GM18511 (cell line): Measurements from ENCODE around the gene COMMD7.

Experiments
- ATAC-seq: cut with Tn5 transposase; IDR thresholded peaks from one replicate; pipeline ENCODE4 v1.9.1; 2021; ENCODE audit warnings: mild to moderate bottlenecking, moderate library complexity; ENCODE audit not compliant: unreplicated experiment

COMMD7 gene

DNA sequence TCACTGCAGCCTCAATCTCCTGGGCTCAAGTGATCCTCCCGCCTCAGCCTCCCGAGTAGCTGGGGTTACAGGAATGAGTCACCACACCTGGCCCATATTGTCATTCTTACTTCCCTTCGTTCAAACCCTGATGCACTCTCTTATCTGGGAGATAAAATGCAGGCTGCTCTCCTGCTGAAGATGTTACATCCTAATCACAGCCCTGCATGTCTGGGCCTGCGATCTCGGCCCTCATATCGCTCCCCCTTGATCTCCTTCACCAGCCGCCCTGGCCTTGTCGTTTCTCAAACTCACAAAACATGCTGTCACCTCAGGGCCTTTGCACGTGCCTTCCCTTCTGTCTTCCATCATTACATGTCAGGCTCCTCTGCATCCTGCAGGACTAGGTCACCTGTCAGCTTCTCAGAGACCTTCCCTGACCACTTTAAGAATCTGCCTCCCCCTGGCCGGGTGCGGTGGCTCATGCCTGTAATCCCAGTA is 60.7 kb downstream of the COMMD7 start:
- no peak for ATAC-seq

DNA sequence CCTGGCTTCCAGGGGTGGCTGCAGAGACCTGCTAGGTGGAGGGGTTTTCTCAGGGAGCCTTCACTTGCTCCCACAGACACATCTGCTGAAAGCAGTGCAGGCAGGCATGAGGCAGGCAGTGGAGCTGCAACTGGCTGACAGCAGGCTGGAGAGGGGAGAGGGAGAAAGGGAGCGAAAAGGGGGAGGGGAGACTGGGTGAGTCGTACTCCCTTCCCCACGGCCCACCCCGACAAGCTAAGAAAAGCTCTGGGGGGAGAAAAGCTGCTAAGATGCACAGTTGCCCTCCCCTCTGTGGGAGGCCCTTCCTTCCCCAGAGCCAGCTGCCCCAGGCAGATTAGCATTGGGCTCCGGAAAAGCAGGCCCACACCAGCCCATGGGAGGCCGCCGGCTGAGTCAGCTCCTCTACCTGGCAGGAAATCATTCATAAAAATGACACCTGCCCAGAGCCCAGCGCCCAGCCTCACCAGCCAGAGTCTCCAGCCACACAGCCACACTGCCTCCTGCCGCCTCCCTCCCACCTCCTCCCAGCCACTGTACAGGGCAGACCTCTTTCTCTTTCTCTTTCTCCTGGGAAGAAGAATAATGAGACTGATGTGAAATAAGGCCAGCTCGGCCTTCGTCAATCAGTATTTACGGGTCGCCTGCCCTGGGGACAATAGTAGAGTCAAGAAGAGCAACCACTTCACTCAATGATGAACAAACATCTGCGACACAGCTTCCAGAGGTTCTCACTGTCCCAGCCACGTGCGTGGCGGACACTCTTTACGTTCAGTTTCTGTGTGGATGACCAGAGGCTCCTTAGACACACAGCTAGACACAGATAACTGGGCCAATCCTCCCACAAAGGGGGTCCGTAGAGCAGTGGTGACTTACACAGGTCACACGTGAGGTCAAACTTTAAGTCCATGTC is 61.8 kb downstream of the COMMD7 start:
- no peak for ATAC-seq

GRCh38 chr20:32680544-32681174 is 62.6 kb downstream of the COMMD7 start:
- ATAC-seq: no peak

GRCh38 chr20:32678948-32679347 is 64.3 kb downstream of the COMMD7 start:
- no peak for ATAC-seq

DNA sequence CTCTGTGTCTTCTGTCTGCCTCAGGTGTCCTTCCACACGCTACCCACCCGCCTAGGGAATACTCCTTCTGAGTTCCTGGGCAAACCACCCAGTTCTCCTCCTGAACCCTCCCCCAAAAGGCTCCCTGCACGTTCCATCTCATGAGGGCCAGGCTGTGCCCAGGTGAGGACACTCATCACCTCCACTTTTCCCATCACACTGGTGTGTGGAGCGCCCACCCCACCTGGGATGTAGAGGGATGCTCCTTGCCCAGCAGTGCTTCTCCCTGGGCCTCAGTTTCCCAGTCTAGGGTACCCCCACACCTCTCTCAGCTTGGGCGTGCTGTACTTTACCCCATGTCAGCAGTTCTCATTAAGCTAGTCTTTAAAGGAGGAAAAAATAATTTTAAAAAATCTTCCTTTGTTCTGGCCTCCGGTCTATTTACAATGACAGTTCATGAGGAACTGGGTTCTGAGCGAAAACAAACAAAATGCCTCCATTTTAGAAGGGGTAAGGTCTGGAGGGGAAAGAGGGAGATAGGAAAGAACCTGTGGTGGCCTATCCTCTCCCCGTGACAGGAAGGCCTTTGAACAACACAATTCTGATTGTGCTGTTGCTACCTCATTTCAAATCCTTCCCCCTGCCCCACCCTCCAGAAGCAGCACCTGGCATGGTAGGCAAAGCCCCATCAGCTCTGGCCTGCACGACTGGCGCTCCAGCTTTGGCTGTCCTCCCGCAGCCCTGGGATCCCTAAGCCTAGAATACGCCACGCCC is 67.9 kb downstream of the COMMD7 start:
- no peak for ATAC-seq

DNA sequence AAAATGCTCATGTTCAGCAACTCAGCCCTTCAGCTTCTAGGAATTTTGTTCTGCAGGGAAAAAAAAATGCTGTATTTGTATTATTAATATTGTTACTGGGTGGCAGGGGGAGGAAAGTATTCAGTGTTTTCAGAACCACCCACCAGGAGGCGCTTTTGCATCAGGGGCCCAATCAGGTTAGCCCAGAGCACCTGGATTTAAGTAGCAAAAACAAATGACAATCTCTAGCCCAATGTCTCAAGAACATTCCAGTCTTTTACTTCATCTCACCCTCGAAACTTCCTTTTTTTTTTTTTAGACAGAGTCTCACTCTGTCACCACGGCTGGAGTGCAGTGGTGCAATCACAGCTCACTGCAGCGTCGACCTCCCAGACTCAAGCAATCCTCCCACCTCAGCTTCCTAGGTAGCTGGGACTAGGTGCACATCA is 68.9 kb downstream of the COMMD7 start:
- ATAC-seq: no peak

DNA sequence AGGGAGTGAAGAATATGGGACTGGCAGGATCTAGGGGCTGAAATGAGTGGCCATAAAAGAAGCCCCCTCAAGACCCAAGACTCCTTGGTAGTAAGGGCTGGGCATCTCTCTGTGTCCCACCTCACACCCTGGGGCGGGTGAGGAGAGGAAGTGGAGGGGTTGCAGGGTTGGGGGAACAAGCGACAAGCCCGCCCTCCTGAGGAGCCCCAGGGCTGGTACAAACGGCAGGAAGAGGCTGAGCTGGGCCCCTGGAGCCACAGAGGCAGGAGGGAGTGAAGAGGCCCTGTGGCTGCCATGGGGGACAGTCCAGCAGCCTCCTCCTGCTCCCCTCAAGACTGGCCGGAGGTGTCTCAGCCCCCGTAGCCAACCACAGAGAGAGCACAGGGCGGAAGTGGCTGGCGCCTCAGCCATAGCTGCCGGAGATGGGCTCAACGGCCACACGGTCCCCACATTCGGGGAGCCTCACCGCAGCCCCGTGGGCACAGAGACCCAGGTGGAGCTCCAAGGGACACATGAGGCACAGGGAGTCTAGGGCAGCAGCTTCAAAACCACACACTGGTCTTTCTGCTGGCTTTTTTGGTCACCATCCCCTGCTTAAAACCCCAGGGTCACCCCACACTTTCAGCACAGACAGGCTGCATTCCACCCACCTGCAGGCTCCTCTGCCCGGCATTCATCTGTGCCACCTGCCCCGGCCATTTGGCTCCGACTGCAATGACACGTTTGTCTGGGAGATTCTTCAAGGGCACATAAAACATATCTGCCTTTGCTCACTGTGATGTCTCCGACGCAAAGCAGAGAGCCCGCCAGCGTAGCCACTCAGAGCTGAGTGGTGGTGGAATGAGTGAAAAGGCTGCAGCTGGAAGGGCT is 70.0 kb downstream of the COMMD7 start:
- ATAC-seq: peak; percentile 66

DNA sequence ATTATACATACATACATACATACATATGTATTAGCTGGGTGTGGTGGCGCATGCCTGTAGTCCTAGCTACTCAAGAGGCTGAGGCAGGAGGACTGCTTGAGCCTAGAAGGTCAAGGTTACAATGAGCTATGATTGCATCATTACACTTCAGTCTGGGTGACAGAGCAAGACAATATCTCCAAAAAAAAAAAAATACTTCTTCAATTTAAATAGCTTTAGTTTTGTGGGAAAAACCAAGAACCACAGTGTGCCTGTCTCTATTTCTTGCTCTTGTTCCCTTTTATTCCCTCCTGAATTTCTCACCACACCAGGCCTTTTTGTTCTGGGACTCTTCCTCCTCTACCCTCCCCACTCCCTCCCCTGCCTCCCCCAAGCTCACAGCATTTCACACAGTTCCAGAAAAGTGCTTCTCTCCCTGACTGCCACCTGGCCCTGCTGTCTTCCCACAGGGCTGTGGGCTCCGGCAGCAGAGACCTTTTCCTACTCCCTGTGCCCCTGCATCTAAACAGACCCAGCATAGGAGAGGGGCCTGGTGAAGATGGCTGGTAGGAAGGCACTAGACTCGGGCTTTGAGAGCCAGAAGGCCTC is 70.8 kb downstream of the COMMD7 start:
- peak; percentile 28 for ATAC-seq

DNA sequence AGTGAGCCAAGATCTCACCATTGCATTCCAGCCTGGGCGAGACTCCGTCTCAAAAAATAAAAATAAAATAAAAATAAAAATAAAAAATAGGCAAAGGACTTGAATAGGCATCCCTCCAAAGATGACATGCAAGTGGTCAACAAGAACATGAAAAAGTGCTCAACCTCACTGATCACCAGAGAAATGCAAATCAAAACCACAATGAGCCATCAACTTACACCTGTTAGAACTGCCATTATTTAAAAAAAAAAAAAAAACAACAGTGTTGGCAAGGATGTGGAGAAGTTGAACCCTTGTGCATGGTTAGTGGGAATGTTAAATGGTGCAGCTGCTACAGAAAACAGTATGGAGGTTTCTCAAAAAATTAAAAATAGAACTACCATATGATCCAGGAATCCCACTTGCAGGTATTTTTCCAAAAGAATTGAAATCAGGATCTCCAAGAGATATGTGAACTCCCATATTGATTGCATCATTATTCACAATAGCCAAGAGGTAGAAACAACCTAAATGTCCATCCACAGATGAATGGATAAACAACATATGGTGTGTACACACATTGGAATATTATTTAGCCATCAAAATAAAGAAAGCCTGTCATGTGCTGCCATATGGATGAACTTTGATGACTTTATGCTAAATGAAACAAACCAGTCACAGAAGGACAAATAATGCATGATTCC is 72.4 kb downstream of the COMMD7 start:
- ATAC-seq: peak; percentile 60

DNA sequence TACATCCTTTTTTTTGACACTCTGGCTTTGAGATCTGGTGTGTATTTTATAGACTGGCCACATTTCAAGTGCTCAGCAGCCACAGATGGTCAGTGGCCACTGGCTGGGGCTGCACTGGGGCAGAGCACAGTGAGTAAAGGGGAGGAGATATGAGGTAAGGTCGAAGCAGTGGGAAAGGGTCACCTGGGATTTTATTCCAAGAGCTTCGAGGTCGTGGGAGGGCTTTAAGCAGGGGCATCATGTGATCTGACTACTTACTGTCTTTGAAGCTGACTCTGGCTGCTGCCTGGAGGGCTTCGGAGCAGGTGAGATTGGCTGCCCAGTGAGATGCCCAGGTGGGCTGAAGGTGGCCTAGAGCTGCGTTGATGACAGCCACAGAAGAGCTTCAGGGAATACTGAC is 76.2 kb downstream of the COMMD7 start:
- no peak for ATAC-seq

DNA sequence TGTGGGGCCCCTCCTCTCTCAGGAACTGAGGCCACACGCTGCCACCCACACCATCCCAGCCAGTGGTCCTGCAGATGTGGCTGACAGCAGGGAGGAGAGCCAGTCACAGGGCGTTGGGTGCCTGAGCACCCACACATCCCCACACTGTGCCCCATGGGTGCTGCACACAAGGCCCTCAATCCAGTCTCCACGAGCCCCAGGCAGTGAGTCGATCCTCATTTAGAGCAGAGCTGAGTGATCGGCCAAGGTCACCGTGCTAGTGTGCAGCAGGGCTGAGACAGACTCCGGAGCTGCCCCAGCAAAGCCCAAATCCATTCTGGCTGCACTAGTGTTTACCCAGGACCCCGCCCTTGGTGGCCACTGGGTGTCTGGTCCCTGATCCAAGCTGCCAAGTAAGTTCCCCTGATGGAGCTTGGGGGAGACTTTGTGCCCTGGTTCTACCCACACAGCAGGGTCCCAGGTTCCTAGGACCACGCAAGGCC is 78.5 kb downstream of the COMMD7 start:
- ATAC-seq: no peak

- no peak for ATAC-seq
Observed at GRCh38 chr20:32664012-32664677, 79.1 kb downstream of the COMMD7 start.

DNA sequence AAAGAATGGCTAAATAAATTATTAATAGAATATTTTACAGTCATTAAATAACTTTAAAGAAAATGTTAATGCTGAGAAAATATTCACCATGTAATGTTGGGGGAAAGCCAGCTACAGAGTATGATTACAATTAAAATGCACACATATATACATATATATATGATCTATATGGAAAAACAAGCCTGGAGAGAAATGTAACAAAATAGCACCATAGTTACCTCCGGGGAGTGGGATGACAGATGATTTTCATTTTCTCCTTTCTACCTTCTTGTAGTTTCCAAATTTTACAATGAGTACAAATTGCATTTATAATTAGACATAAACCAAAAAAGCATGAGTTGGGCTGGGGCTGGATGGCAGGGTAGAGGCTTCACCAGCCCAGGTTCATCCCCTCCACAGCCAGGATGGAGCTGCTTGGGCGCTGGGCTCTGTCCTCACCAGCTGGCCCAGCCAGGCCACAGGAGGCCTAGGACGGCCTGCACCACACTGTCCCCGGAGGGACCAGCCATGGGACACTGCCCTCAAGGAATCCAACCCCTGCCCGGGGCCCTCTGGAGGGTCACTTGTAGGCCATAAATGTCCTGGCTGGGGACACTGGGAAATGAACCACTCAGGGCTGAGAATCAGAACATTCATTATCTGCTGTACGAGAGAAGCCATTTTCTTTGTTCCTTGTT is 79.8 kb downstream of the COMMD7 start:
- no peak for ATAC-seq

- no peak for ATAC-seq
Observed at GRCh38 chr20:32661820-32662528, 81.3 kb downstream of the COMMD7 start.

- no peak for ATAC-seq
Observed at GRCh38 chr20:32660661-32661060, 82.6 kb downstream of the COMMD7 start.

DNA sequence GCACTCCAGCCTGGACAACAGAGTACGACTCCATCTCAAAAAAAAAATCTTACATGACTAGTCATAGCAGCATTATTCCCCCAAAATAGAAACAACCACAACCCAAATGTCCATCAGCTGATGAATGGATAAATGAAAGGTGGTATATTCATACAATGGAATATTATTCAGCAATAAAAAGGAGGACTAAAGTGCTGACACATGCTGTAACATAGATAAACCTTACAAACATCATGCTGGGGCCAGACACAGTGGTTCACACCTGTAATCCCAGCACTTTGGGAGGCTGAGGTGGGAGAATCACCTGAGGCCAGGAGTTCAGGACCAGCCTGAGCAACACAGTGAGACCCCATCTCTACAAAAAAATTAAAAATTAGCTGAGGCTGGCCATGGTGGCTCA is 86.4 kb downstream of the COMMD7 start:
- ATAC-seq: no peak

- no peak for ATAC-seq
Observed at GRCh38 chr20:32655903-32656512, 87.3 kb downstream of the COMMD7 start.
